ENCODE results near the gene NRG3.

NRG3 gene

GRCh38 chr10:82267014-82267413, 392.0 kb downstream of the NRG3 start (continued):
- no peak for TF ChIP-seq ZNF473 (tag by site-specific recombination; IDR thresholded peaks at IDR 0.05)
- TF ChIP-seq ZNF48 (tag by site-specific recombination; IDR thresholded peaks at IDR 0.05), result no peak
- no peak for TF ChIP-seq ZNF19 (tag by site-specific recombination; IDR thresholded peaks at IDR 0.05; ENCODE audit: low read depth)

- TF ChIP-seq KLF1 (tag by site-specific recombination; IDR thresholded peaks at IDR 0.05), result no peak
- TF ChIP-seq ZNF19 (tag by site-specific recombination; IDR thresholded peaks at IDR 0.05; ENCODE audit: low read depth), result no peak
- TF ChIP-seq ZNF423 (tag by site-specific recombination; IDR thresholded peaks at IDR 0.05), result no peak
- TF ChIP-seq ZIC2 (tag by site-specific recombination; IDR thresholded peaks at IDR 0.05), result no peak
- TF ChIP-seq PRDM2 (tag by site-specific recombination; IDR thresholded peaks at IDR 0.05; ENCODE audit: borderline replicate concordance), result no peak
- TF ChIP-seq ZNF580 (tag by site-specific recombination; IDR thresholded peaks at IDR 0.05), result no peak
- no peak overlapping the region for H3K27ac ChIP-seq (ENCODE audit: extremely low read depth, low read depth, low read length)
- no peaks in the 10 kb centered on the region for H3K36me3 ChIP-seq (ENCODE audit: control insufficient read depth in 2 of 2, insufficient read depth in 1 of 2, low read length in 2 of 2)
- POLR2A ChIA-PET, result no interaction called here
- H3K4me3 ChIP-seq (ENCODE audit: low read depth, low read length), result no peak overlapping the region
- H3K4me1 ChIP-seq (ENCODE audit: control insufficient read depth, insufficient read depth, low read length), result no peaks in the 10 kb centered on the region
- CTCF ChIA-PET, result interaction anchor here (0.6 to 1.4 kb wide), 2 partner anchors 9 to 12 kb away, joined by 3 read pairs; no protein-coding TSS in a partner anchor
- H3K9me3 ChIP-seq (ENCODE audit: control insufficient read depth, insufficient read depth, low read depth, low read length), result no peaks in the 10 kb centered on the region
Observed at GRCh38 chr10:82267465-82267864, 392.5 kb downstream of the NRG3 start.

- no peak overlapping the region for H3K27ac ChIP-seq (ENCODE audit: extremely low read depth, low read depth, low read length)
- H3K9me3 ChIP-seq (ENCODE audit: control insufficient read depth, insufficient read depth, low read depth, low read length), result no peaks in the 10 kb centered on the region
- TF ChIP-seq ZNF214 (tag by site-specific recombination; IDR thresholded peaks at IDR 0.05; ENCODE audit: borderline replicate concordance) (no peak), ZBTB6 (tag by site-specific recombination; IDR thresholded peaks at IDR 0.05) (no peak), ZNF501 (tag by site-specific recombination; IDR thresholded peaks at IDR 0.05) (no peak), PRDM10 (tag by site-specific recombination; IDR thresholded peaks at IDR 0.05) (no peak), ZNF169 (tag by site-specific recombination; IDR thresholded peaks at IDR 0.05) (no peak), ZNF626 (tag by site-specific recombination; IDR thresholded peaks at IDR 0.05) (no peak), KLF7 (tag by site-specific recombination; IDR thresholded peaks at IDR 0.05; ENCODE audit: borderline replicate concordance) (no peak), ZNF148 (tag by site-specific recombination; IDR thresholded peaks at IDR 0.05; ENCODE audit: borderline replicate concordance) (no peak), ZNF211 (tag by site-specific recombination; IDR thresholded peaks at IDR 0.05; ENCODE audit: low read depth) (no peak), ZSCAN23 (tag by site-specific recombination; IDR thresholded peaks at IDR 0.05) (no peak)
- H3K4me1 ChIP-seq (ENCODE audit: control insufficient read depth, insufficient read depth, low read length), result no peaks in the 10 kb centered on the region
- ChIA-PET POLR2A (no interaction called here), CTCF (interaction anchor here (0.6 kb wide), 1 partner anchor 9 kb away, joined by 3 read pairs; no protein-coding TSS in a partner anchor)
- H3K4me3 ChIP-seq (ENCODE audit: low read depth, low read length), result no peak overlapping the region
- no peaks in the 10 kb centered on the region for H3K36me3 ChIP-seq (ENCODE audit: control insufficient read depth in 2 of 2, insufficient read depth in 1 of 2, low read length in 2 of 2)
Observed at GRCh38 chr10:82267960-82268359, 393.0 kb downstream of the NRG3 start.

Data from HEK293 (cell line).